Right ventricle myocardium superior (tissue), 1 donor: ENCODE measurements around the gene UBTD2. TPM values are rescaled to one million over a fixed set of nuclear protein-coding genes. Genes with fewer than 3 reads are reported as not detected.

Source experiments
- ATAC-seq: fragments of 200-7000 bp; cut with Tn5 transposase; one replicate; pipeline ENCODE4 v1.9.1; 2020; ENCODE audit warnings: mild to moderate bottlenecking; ENCODE audit not compliant: poor library complexity
- DNase-seq: peaks from one replicate; pipeline ENCODE4 v3.0.0-alpha.2; 2020
- intact Hi-C: fragments of 100-400 bp; cut with DNase I; formaldehyde crosslinking; loops from one replicate; pipeline ENCODE4 v1.11.2; 2022
- total RNA-seq: library from RNA; stranded (reverse); fragmentation: NEBNext Ultra II Directional; extraction: Animal tissue kit (Norgen Biotek cat#: 25700); gene quantifications from one replicate; pipeline ENCODE4 v1.2.1, GENCODE V29; 2021
- donor health status: DM: no; HTN: yes; CAD: no; lungs with severe emphysema.

Gene UBTD2
- total RNA-seq, 1 donor from 2014 or later = 8.6 TPM

DNA sequence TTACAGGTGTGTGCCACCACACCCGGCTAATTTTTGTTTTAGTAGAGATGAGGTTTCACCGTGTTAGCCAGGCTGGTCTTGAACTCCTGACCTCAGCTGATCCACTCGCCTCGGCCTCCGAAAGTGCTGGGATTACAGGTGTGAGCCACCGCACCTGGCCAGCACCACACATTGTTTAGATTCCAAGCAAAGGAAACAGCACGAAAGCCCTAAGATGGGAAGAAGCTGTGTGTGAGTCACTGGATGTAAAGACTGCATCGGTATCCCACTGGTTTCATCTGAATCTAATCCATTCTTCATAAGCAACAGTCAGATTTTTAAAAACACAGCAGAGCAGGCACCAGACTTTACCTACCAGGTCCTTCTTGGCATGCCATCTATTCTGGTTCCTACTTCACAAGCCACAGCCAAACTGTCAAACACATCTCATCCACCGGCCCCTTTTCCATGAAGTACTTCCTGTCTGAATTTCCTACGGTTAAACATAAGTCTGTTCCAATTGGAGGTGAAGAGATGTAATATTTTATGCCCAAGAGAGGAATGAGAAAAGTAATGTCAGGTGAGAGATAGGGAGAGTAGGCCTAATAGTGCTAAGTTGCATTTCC lies 17.4 kb downstream of the UBTD2 start:
- ATAC-seq (peak; percentile 10), DNase-seq (no peak)
- intact Hi-C loops = no loop called here

DNA sequence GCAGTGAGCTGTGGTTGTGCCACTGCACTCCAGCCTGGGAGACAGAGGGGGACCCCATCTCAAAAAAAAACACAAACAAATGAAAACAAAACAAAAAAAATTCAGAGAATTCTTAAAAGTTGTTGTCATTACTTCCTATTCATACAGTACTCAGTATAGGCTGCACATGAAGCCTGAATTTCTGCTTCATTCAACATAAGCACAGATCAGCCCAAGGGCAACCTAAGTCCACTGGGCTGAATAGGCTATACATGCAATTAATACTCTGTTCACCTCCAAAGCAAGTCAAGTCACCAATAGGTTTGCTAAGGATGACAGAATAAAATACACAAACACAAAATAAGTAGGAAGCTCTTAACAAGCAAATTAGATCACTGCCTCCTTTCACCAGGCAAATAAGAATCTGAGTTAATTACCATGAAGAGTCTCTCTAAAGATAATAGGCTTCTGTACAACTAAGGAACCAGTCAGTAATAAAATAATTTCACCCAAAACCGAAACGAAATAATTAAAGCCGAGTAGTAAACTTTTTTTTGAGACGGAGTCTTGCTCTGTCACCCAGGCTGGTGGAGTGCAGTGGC lies 18.7 kb downstream of the UBTD2 start:
- intact Hi-C loops = no loop called here
- no peak for DNase-seq
- no peak for ATAC-seq

DNA sequence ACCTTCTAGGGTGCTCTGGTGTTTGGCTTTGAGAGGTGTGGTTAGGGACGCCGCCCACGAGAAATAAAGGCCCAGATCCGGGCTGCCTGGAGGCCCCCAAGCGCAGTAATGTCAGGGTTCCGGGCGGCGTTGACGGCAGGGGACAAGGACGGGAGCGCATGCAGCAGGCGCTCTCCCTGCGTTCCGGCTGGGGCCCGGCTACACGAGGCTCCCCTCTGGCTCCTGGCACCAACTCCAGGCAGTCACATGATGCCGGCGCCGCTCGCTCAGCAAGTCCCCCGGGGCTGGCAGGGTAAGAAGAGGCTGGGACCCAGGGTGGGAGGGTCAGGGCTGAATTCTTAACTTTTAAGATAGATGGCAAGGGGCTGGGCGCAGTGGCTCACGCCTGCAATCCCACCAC lies 28.1 kb downstream of the UBTD2 start:
- intact Hi-C loops = loop anchor here (10.0 kb wide), 1 partner anchor 51 kb away; no protein-coding TSS in a partner anchor
- ATAC-seq (no peak), DNase-seq (no peak)

DNA sequence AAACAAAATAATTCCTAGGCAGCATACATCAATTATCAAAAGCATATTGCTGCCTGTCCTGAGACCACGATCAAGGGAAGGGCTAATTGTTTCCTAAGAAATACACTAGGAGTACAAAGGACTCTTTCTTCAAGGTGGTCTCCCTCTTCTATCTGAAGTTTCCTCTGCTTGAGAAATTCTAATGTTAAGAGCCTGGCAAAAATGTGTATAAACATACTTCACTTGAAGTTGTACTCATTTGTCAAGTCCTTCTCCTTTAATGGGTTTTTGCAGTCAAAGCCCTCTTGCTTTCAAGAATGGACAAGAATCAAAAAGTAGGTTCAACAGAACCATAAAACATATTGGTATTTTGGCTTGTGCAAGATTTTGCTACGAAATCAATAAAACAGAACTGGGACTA lies 31.1 kb downstream of the UBTD2 start:
- intact Hi-C loops = loop anchor here (10.0 kb wide), 1 partner anchor 48 kb away; no protein-coding TSS in a partner anchor
- ATAC-seq (no peak), DNase-seq (no peak)

DNA sequence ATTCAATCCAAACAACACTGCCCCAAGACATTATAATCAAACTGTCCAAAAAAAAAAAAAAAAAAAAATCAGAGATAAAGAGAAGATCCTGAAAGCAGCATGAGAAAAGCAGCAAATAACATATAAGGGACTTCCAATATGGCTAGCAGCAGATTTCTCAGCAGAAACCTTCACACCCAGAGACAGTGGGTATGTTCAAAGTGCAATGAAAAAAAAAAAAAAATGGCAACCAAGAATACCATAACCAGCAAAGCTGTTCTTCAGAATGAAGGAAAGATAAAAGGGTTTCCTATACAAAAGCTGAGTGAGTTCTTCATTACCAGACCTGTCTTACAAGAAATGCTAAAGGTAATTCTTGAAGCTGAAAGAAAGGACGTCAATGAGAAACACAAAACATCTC lies 32.1 kb downstream of the UBTD2 start:
- DNase-seq = no peak
- intact Hi-C loops = loop anchor here (10.0 kb wide), 1 partner anchor 47 kb away; no protein-coding TSS in a partner anchor
- no peak for ATAC-seq

DNA sequence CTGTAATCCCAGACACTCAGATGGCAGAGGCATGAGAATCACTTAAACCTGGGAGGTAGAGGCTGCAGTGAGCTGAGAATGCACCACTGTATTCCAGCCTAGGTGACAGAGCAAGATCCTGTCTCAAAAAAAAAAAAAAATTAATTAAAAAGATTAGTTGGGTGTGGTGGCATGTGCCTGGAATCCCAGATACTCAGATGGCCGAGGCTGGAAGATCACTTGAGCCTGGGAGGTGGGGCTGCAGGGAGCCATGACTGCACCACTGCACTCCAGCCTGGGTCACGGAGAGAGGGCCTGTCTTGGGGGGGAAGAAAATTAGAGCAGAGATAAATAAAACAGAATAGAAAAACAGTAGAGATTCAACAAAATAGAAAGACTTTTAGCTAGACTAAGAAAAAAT lies 34.9 kb downstream of the UBTD2 start:
- intact Hi-C loops = no loop called here
- ATAC-seq = no peak
- DNase-seq = no peak

DNA sequence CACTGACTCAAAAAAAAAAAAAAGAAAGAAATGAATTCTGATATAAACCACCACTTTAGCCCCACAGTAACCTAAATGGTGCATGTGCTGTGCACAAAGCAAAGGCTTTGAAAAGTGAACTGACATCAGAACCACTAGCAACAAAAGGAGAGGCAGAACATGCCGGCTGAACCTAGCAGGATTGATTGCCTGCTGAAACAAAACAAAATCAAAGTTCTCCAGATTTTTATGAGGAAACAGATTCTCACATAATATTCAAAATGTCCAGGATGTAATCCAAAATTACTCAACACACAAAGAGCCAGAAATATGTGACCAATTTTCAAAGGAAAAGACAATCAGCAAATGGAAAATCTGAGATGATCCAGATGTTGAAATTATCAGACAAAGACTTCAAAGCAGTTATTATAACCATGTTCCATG lies 37.9 kb downstream of the UBTD2 start:
- DNase-seq = no peak
- ATAC-seq = no peak
- intact Hi-C loops = no loop called here

DNA sequence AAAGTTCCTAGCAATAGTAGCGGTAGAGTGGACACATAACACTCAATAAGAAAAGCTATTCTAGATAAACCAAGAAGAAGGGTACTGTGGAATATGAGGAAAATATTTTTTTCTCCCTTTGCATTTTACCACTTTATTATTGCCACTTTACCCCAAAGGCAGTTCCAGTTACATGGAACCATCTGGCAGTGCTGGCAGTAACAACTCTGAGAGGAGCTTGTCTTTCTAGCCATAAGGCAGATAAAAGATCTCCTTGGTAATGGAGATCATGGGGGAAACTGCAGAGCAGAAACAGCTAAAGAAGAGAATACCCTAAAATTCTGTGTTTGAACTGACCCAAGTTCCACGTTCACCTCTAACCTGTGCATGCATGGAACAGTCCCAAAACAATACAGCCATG lies 38.5 kb downstream of the UBTD2 start:
- no peak for ATAC-seq
- no peak for DNase-seq
- intact Hi-C loops = no loop called here

DNA sequence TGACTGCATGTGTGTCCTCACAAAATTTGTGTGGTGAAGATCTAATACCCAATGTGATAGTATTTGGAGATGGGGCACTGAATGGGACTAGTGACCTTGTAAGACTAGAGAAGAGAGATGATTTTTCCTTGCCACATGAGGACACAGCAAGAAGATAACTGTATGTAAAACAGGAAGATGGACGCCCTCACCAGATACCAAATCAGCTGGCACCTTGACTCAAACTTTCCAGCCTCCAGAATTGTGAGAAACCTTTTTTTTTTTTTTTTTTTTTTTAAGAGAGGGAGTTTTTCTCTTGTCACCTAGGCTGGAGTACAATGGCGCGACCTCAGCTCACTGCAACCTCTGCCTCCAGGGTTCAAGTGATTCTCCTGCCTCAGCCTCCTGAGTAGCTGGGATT lies 40.3 kb downstream of the UBTD2 start:
- intact Hi-C loops = no loop called here
- ATAC-seq (no peak), DNase-seq (no peak)

DNA sequence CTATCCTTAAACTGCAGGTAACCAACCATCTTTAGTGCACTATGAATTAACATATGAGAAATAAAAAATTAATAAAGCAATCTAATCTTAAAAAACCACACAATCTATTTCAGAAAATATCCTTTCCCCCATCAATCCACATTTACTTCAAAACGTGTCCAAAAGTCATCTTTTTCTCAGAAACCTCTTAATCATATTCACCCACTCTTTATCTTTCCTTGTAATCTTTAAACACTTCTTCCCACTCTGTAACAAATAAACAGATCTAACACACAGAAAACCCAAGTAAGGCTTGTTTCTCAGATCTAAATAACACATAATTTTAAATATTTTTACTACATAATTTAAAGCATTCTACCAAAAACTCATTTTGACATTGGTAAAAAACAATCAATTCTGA lies 45.2 kb downstream of the UBTD2 start:
- intact Hi-C loops = no loop called here
- DNase-seq (no peak), ATAC-seq (no peak)

DNA sequence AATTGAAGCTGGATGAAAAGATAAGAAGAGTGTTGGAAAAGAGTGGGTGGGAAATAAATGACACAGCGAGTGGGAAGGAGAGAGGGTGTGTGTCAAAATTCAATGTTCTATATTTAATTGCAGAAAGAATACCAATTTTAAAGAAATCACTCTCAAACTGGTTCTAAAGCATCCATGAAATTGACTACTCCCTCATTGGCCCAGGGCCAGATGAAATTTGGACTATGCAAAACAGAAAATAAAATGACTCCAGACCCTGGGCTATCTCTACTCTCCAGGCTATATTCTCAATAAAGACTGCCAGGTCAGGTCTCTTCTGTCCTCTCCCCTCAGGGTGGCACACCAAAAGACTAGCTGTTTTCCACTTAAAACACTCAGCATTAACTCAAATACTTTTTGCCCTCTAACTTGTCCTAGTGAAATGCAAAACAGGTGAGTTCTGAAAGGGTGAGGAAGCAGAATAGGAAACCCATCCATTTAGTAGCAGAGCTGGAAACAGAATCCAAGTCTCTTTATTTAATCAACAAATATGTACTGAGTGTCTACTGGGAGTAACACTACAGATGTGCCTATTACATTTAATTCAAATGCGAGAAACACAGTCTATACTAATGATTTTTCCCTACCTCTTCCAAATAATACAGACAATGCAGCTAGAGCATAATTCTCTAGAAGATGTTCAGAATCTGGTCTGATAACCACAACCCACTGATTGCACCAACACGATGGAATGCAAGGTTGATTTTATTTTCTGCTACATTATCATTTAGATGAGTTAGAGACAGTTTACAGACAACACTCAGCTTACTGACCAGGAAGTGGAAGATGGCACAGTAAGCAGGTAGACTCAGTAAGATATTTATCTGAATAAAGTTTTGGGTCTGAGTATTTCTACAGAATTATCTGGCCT lies 47.5 kb downstream of the UBTD2 start:
- ATAC-seq (no peak), DNase-seq (no peak)
- intact Hi-C loops = no loop called here

DNA sequence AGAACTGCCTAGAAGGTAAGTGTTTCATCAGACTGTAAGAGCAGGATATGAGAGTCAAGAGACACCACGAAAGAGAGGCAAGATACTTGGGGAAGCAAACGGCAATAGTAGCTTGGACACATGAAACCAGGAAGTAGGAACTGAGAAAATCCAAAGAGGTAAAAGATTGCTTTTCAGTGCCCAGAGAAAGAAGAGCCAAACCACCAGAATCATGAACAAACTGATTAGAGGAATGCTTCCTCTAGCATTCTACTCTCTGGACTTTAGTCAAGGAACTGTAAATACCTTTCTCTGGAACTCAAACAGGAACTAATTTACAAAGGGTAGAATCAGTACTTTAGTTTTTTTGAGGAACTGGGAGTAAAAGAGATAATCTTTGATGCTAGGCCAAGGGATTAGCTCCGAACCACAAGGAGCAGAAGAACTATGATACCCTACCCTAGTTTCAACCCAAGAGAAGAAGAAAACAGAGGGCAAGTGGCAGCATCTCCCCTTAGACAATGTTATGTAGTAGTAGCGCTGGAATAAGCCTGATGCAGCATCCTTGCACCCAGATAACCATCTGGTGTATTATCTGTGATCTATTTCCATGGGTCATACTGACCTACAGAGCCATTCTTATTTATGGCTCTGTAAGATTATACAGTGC lies 48.3 kb downstream of the UBTD2 start:
- DNase-seq (no peak), ATAC-seq (no peak)
- intact Hi-C loops = no loop called here

DNA sequence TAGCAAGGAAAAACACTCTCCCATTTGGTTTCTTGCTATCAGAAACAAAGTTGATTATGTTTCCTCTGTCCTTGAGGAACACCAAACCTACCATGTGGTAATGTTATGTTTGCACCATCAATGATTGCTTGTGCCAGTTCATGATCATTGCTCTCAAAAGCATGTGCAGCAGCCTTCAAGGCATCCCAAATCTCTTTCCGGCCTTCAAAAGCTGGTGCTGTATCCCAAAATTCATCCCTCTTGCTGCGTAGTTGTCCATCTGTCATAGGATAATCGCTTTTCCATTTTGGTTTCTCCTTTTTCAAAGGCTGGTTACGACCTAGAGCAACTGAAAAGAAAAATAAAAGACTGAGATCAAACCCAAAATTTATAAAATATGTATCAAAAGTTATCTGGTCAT lies 49.5 kb downstream of the UBTD2 start:
- no peak for DNase-seq
- intact Hi-C loops = no loop called here
- ATAC-seq = no peak

DNA sequence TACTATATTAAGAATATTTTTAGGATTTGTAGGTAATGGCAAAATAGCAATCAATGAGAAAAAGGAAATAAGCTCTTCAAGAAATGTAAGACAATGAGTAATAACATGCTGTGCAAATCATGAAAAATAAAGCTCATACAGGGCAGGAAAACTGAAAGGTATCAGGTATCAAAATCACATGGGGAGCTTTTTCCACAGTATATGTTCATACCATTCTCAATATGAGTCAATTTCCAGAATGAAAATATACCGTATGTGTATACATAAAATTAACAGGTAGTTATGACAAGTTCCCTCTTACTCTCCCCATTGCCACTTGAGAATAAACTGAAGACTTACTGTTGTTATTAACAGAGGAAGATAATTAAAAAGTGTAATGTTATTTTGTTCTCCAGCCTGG lies 53.7 kb downstream of the UBTD2 start:
- no peak for DNase-seq
- ATAC-seq = no peak
- intact Hi-C loops = no loop called here

DNA sequence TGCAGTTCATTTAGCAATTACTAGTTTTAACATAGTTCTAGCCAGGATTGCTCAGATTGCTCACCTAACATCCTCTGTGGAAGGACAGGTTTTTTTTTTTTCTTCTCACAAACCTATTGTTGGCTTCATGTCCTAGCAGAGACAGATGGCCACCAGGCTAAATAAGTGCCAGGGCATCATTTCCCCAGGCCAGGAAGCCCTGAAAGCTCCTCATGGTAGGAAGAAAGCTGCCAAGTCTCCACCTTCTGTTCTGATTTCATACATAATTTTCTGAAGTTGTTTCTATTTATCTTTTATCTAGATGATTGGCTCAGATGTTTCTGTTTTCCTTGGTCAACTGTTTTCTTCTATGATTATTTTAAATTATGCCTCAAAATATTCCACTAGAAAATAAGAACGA lies 58.6 kb downstream of the UBTD2 start:
- DNase-seq = no peak
- ATAC-seq = no peak
- intact Hi-C loops = no loop called here

DNA sequence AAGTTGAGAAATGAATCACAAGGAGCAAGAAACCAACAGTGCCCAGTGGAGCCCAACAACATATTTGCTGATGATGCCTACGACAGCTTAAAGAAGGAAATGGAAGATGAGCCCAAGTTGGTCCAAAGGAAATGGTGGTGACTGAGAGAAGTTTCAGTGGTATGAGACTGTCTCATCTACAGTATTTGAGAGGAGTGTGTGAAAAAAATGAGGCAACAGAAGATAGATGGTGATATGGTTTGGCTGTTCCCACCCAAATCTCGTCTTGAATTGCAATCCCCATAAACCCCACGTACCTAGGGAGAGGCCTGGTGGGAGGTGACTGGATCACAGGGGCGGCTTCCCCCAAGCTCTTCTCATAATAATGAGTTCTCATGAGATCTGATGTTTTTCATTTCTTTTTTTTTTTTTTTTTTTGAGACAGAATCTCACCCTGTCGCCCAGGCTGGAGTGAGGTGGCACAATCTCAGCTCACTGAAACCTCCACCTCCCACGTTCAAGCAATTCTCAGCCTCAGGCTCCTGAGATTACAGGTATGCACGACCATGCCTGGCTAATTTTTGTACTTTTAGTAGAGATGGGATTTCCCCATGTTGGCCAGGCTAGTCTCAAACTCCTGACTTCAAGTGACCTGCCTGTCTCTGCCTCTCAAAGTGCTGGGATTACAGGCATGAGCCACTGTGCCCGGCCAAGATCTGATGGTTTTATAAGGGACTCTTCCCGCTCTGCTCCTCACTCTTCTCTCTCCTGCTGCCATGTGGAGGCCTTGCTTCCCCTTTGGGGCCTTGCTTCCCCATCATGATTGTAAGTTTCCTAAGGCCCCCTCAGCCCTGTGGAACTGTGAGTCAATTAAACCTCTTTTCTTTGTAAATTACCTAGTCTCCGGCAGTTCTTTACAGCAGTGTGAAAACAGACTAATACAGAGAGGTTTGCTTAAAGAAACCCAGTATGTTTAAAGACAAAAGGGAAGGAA lies 59.4 kb downstream of the UBTD2 start:
- intact Hi-C loops = no loop called here
- ATAC-seq (no peak), DNase-seq (no peak)

DNA sequence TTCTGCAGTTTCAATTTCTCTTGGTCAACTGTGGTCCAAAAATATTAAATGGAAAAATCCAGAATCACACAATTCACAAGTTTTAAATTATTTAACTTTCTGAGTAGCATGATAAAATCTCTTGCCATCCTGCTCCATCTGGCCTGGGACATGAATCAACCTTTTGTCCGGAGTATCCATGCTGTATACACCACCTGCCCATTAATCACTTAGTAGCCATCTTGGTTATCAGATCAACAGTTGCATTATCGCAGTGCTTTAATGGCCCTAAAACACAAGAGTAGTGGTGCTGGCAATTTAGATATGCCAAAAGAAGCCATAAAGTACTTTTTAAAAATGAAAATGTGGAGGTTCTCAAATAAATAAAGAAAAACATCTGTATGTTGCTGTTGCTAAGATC lies 64.3 kb downstream of the UBTD2 start:
- intact Hi-C loops = no loop called here
- DNase-seq (no peak), ATAC-seq (no peak)

DNA sequence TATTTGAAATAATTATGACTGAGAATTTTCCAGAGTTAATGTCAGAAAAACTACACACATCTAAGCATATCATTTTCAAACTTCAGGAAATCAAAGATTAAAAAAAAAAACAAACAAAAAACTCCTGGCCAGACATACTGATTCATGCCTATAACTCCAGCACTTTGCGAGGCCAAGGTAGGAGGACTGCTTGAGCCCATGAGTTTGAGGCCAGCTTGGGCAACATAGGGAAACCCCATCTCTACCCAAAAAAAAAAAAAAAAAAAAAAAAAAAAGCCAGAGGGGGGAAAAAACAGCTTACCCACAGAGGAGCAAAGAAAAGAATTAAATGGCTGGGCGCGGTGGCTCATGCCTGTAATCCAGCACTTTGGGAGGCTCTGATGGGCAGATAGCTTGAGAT lies 67.2 kb downstream of the UBTD2 start:
- intact Hi-C loops = no loop called here
- ATAC-seq (no peak), DNase-seq (no peak)
